Measurements from ENCODE around the gene NRF1.
"Not testable (repeated sequence)": the region's sequence is repeated elsewhere in the genome, so short reads cannot be mapped to it uniquely, and the experiment has no call there.

NRF1 gene

DNA sequence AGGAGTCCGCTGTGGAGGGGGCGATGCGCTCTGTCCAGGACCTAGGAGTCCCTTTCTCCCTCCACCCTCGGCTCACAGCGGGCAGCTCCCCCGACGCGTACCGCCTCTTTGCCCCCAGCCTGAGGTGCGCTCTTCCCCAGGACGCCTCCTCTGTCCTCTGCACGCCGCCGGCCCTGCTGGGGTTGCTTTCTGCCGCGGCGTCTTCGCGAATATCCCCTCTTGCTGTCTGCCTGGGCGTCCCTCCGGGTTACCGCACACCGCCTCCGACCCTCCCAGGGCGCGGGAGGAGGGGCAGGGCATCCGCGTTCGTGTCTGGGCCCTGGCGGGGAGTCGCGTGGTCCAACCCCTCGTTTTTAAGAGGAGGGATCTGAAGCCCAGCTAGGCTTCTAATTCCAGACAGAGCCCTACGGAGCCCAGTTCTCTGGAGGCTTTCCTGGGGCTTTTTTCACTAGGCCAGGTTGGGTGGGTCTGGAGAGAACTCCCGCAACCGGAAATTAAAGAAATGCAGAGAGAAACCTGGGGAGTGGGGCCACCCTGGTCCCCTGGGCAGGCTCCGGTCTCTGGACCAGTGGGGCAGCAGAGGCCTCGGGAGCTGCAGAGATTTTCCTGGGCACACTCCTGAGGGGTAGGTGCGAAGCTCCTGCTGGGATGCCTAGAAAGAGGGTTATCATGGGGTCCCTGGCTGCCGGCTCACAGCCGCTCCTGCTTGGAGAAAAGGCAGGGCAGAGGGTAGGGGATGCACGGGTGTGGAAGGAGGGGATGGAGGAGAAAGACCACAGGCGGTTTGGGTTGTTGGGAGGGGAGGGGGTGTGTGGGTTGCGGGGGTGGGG is 174.4 kb downstream of the NRF1 start:
- no peak for DNase-seq

DNA sequence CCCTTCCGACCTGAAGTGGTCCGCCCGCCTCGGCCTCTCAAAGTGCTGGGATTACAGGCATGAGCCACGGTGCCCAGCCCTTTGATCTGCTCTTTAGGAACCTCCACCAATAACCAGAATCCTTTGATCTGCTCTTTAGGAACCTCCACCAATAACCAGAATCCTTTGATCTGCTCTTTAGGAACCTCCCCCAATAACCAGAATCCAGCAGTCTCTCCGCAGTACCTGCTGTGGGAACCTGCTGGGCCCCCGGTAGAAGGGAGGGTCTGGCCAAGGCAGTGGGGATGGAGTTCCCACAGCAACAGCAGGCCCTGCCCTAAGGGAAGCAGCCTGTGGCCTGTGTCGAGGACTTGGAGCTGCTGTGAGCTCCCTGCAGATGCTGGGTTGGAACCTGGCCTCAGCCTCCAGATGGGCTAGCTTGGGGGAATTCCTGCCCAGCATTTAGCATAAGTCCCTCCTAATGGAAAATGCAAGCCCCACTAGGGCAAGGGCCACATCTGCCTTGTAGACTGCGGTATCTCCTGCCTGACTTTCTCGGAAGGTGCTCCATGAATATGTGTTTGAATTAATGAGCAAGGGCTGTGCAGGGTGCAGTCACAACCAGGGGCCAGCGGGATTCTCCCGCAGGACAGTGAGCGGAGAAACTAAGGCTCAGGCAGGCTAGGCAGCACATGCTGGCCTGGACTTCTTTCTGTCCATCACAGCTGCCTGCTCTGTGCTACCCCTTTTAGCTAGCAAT is 175.5 kb downstream of the NRF1 start:
- no peak for DNase-seq

- no peak for DNase-seq
Measured at GRCh38 chr7:129789000-129789399, 177.5 kb downstream of the NRF1 start.

DNA sequence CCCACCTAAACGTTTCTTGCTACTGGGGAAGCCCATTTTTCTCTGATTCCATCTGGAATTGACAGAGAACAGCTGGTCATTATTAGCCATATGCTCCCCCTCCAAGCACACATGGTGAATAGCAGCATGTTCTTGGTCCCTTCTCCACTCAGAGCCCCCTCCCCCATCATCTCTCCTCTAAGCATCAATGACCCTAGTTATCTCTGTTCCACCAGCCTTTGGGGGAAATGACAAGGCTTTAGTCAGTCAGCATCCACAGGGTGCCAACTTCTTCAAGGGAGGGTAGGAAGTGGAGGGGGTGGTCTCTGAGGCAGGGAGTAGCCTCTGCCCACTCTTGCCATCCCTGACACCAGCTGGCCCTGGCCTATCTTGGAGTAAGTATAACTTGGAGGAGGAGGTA is 178.1 kb downstream of the NRF1 start:
- no peak for DNase-seq

GRCh38 chr7:129790136-129790535 is 178.6 kb downstream of the NRF1 start:
- DNase-seq, result no peak

DNA sequence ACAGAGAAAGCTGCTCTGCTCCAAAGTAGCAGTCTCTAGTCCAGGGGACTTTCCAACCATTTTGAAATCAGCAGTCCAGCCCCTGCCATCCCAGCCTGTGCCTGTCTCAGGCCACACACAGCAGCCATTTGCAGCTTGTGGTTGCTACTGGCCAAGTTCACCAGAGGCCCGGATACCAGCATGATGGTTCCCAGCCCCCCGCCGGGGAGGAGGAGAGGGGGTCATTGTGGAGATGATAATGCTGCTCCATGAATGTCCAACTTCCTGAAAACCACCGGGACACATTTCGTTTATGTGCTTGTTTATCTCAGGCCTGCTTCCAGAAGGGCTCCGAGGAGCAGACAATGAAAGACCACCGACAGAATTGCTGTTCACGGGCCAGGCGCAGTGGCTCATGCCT is 181.2 kb downstream of the NRF1 start:
- no peak for DNase-seq

GRCh38 chr7:129793506-129794310 is 182.2 kb downstream of the NRF1 start:
- no peak for DNase-seq

- not testable (repeated sequence) for DNase-seq
Measured at GRCh38 chr7:129794461-129794860, 182.9 kb downstream of the NRF1 start.

GRCh38 chr7:129796186-129796775 is 184.8 kb downstream of the NRF1 start:
- DNase-seq, result no peak

GRCh38 chr7:129797214-129797789 is 185.8 kb downstream of the NRF1 start:
- DNase-seq, result no peak

GRCh38 chr7:129798616-129799349 is 187.3 kb downstream of the NRF1 start:
- no peak for DNase-seq

- DNase-seq, result no peak
Measured at GRCh38 chr7:129799350-129799955, 187.9 kb downstream of the NRF1 start.

GRCh38 chr7:129800901-129801300 is 189.4 kb downstream of the NRF1 start:
- no peak for DNase-seq

DNA sequence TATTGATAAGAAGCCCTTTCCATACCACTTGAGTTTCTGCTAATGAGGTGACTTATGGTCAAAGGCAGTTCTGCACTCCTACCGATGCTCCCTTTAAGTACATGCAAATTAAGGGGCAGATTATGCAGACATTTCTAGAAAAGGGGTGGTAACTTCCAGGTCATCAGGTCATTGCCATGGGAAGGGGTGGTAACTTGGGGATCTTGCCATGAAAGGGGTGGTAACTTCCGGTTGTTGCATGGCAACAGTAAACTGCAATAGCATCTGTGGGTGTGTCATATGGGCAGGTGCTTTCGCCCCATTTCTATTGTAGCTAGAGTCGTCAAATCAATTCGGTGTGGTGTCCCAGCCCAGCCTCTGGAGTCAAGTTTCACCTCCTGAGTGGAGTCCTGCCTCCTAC is 190.4 kb downstream of the NRF1 start:
- no peak for DNase-seq

GRCh38 chr7:129803546-129804081 is 192.1 kb downstream of the NRF1 start:
- no peak for DNase-seq

DNA sequence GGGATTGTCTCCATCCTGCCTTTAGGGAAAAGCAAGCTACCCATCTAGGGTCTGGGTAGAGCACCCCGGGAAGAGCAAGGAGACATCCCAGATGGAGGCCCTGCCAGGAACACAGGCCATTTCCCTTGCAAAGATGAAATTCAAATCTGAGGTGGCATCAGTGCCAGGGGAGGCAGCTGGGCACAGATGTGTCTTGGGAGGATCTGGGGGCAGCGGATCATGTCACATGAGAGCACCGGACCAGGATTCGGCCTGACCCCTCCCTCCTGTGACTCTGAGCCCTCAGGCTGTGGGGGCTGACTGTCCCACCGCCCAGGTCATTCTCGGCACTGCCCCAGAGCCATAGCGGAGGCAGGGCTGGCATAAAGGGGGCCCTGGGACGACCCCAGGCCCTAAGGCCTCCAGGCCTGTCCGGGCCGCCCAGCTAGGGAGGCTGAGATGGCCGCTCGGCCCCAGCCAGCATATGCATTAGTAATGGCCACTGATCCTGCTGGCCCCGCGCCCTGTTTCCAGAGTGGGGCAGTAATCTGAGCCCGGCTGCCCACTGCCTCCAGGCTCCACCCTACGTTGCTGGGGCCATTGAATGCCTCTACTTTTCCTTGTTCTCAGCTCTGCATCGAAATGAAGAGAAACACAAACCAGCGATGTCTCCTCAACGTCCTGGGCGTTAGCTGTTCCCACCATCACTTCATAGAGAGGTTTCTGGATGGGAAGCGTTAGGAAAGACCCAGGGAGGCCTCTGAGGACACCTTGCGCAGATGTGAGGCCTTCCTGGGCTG is 192.8 kb downstream of the NRF1 start:
- DNase-seq, result no peak

DNA sequence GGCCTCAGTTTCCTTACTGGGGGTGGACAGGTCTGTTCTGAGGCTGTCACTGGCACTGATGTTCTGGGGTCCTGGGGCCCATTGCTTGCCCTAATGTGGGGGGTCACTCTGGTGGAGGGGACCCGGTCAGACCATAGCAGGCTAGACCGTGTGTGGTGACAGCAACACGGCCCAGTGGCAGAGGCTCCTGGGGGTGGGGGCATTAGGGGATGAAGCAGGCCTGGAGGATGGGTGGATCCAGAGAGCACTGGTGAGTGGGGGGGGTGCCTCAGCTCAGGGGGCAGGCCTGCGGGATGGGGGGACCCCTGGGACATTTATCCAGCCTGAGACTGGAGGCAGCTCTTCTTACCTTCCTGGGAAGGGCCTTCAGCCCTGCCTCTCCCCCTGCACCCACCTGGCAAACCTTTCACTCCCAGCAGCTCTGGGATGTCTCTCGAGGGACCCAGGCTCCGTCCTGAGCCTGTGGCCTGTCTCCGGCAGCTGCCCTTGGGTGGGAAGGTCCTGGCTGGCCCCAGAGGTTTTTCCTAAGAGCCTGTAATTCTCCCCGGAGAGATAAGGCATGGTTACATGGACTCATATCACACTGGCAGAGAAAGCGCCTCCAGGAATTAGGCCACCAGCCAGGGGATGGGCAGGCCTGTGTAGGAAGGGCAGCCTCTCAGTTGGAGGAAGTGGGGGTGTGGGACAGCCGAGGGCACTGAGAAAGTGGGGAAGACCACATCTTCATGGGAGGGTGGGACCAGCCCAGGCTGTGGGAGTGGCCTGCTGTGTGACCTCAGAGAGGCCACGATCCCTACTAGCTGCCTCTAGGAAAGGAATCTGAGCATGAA is 193.6 kb downstream of the NRF1 start:
- DNase-seq, result no peak

Measured in SIG-M5 (cell line).